Sciatic nerve (tissue), 2 donors: ENCODE data around the gene ARL11. TPM values are rescaled to one million over a fixed set of nuclear protein-coding genes. Genes with fewer than 3 reads are reported as not detected.

Experiments used
- ATAC-seq: fragments of 200-7000 bp; cut with Tn5 transposase; one replicate; pipeline ENCODE4 v1.9.1; 2020; ENCODE audit warnings: mild to moderate bottlenecking, moderate library complexity
- DNase-seq: peaks from one replicate; pipeline ENCODE4 v3.0.0-alpha.2; 2020; ENCODE audit warnings: low spot score
- intact Hi-C: fragments of 100-400 bp; cut with DNase I; formaldehyde crosslinking; loops from one replicate; pipeline ENCODE4 v1.14.2; 2022
- total RNA-seq: library from RNA; stranded (reverse); fragmentation: NEBNext Ultra II Directional; extraction: Animal tissue kit (Norgen Biotek cat#: 25700); gene quantifications from one replicate; pipeline ENCODE4 v1.2.1, GENCODE V29; 2021
- donor health status: DM: no; HTN: no; CAD: no.
- donor health status: DM: no; HTN: no; CAD: no.

Gene ARL11
- total RNA-seq, 1 donor from 2014 or later: 1.1 TPM

GRCh38 chr13:49678191-49678914 is 50.0 kb downstream of the ARL11 start:
- ATAC-seq (no peak), DNase-seq (no peak)
- intact Hi-C loops: no loop called here

- no peak for DNase-seq
Measured at GRCh38 chr13:49679246-49679645, 50.9 kb downstream of the ARL11 start.

GRCh38 chr13:49681842-49682435 is 53.6 kb downstream of the ARL11 start:
- no peak for DNase-seq
- intact Hi-C loops: no loop called here
- ATAC-seq: no peak

More at GRCh38 chr13:49679246-49679645, 50.9 kb downstream of the ARL11 start:
- ATAC-seq: no peak
- intact Hi-C loops: no loop called here

Other genes starting within 250 kb of the ARL11 start
- 83.6 TPM for gene CAB39L, start 184.4 kb upstream of the ARL11 start, total RNA-seq
- 18.9 TPM for gene SETDB2, start 184.2 kb upstream of the ARL11 start, total RNA-seq
- 55.2 TPM for gene PHF11, start 132.6 kb upstream of the ARL11 start, total RNA-seq
- 18.9 TPM for gene RCBTB1, start 42.9 kb upstream of the ARL11 start, total RNA-seq
- 38.9 TPM for gene EBPL, start 63.0 kb downstream of the ARL11 start, total RNA-seq
- gene KPNA3, start 164.2 kb downstream of the ARL11 start, total RNA-seq: 31.7 TPM